ENCODE measurements around the gene CDC27.

DNA sequence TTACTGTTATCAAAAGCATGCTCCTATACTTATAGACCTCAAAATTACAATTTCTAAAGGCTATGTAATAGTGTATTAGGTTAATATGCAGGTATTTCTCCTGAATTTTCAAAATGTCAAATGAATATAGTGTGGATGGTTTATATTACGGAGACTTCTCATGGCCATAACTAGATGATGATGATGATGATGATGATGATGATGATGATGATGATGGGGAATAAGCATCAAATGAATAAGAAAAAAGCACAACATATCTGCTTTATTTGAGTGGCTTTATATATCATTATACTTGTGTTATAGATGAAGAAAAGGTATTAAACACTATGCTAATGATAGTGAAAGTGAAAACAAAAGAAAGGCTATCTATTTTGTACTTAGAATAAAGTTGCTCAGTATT lies 53.9 kb downstream of the CDC27 start:
- TF ChIP-seq, protein P1, sequence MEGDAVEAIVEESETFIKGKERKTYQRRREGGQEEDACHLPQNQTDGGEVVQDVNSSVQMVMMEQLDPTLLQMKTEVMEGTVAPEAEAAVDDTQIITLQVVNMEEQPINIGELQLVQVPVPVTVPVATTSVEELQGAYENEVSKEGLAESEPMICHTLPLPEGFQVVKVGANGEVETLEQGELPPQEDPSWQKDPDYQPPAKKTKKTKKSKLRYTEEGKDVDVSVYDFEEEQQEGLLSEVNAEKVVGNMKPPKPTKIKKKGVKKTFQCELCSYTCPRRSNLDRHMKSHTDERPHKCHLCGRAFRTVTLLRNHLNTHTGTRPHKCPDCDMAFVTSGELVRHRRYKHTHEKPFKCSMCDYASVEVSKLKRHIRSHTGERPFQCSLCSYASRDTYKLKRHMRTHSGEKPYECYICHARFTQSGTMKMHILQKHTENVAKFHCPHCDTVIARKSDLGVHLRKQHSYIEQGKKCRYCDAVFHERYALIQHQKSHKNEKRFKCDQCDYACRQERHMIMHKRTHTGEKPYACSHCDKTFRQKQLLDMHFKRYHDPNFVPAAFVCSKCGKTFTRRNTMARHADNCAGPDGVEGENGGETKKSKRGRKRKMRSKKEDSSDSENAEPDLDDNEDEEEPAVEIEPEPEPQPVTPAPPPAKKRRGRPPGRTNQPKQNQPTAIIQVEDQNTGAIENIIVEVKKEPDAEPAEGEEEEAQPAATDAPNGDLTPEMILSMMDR (IDR thresholded peaks at IDR 0.05): no peak
- no peak for TF ChIP-seq POLR2A (IDR thresholded peaks at IDR 0.05; ENCODE audit: low read depth)
